HCEC 1CT (cell line): ENCODE data around the gene LRP1.
A peak's percentile ranks its signal among the peaks of the same experiment; 100 is the strongest.

Source experiments
- DNase-seq: peaks from one replicate; pipeline ENCODE4 v3.0.0-alpha.2; 2017

LRP1 gene

DNA sequence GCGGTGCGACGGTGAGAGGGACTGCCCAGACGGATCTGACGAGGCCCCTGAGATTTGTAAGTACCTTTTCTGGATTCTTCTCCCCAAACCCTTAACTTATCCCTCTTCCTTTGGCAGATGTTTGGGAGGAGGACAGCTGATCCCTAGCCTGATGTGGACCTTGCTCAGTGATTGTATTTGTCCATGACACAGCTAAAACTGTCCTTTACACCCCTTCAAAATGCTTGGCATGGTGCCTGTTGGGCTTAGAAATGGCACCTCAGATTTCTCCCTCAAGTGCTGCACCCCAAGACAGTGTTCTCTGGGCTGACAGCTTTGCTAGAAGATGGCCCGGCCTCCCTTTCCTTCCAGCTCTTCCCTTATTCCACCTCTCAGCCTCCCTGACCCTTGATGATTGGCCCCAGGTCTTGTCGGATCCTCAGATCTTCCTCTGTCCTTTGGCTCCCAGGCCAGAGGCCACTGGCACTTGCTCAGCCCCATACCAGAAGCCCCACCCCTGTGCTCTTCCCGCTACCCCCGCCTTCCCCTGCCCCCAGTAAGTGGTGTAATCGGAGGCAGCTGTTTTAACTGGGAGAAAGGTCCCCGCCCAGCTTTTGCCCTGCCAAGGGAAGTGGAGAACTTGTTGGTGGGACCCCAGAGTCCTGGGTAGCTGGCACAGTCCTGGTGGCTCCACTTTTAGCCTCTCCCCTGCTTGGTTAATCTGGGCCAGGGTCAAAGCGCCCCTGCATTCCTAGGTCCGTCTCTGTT lies 10.4 kb downstream of the LRP1 start:
- DNase-seq, result peak; percentile 60

GRCh38 chr12:57139796-57140649 lies 11.7 kb downstream of the LRP1 start:
- peak; percentile 72 for DNase-seq

DNA sequence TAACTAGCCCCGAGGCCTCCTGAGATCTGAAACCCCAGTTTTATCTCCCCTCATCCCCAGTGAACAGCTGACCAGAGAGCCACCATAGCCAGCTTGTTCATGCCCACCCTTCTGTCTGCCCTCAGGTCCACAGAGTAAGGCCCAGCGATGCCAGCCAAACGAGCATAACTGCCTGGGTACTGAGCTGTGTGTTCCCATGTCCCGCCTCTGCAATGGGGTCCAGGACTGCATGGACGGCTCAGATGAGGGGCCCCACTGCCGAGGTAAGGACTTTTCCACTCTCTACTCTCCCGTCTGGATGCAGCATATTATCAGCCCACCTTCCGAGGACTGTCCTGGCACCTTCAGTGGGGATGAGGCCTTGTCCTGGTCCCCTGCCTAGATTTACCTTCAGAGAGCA lies 13.0 kb downstream of the LRP1 start:
- no peak for DNase-seq

- DNase-seq, result no peak
These were observed 13.8 kb downstream of the LRP1 start for GRCh38 chr12:57142121-57142520.

GRCh38 chr12:57142727-57143126 lies 14.4 kb downstream of the LRP1 start:
- no peak for DNase-seq

DNA sequence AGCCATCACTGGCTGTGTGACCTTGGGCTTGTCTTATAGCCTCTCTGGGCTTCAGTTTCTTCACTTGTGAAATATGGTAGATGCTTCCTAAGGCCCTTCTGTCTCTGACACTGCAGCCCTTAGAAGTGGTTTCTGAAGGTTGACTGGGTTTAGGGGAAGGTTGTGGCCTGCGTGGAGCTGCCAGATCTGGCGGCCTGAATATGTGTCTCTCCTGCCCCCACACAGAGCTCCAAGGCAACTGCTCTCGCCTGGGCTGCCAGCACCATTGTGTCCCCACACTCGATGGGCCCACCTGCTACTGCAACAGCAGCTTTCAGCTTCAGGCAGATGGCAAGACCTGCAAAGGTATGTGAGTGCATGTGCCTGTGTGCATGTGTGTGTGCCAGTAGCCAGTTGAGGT lies 15.2 kb downstream of the LRP1 start:
- no peak for DNase-seq

- DNase-seq, result no peak
These were observed 17.3 kb downstream of the LRP1 start for GRCh38 chr12:57145460-57146059.

GRCh38 chr12:57146092-57146491 lies 17.8 kb downstream of the LRP1 start:
- DNase-seq, result no peak

DNA sequence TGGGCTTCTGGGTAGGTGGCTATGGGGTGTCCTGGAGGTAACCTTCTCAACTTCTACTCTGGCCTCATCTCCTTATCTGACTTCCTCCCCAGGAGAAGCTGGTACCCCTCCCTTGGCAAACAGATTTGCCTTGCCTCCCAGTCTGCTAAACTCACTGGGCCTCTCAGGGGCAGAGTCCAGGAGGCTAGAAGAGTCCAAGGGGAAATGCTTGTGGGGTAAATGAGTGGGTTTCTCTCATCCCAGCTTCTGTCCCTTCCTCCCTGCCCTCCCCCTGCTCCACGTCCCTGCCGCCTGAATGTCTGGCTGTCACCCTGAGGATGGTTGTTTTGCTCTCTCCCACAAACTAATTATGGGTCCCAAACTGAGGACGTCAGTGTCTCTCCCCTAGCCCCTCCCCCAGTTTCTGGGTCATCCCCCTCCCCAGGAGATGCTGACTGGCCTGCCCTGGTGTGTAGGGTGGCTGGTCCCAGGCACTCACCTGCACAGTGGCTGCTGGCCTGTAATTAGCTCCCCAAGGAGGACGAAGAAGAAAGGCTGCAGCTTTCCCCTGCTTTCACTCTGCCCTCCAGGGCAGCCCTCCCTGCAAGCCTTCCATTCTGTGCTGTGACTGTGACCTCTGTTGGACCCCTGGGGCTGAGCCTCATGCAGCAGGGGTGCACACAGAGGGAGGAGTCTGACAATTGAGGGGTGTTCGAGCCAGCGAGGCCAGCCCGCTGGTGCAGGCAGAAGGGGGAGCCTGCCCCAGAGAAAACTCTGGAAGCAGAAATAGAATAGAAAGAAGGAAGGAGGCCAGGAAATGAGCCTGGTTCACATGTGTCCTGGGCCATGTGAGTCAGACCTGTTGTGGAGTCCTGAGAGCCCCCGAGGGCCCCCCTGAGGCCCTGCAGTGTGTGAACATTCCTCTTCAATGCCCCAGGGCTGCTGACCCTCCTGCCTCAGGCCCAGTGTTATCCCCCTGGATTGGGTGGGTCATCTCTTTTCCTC lies 19.0 kb downstream of the LRP1 start, which contains the start of gene LRP1-AS:
LRP1-AS (minus strand) TSS at position 659 of the 984 bp plus-strand sequence.
- peak; percentile 70 for DNase-seq

DNA sequence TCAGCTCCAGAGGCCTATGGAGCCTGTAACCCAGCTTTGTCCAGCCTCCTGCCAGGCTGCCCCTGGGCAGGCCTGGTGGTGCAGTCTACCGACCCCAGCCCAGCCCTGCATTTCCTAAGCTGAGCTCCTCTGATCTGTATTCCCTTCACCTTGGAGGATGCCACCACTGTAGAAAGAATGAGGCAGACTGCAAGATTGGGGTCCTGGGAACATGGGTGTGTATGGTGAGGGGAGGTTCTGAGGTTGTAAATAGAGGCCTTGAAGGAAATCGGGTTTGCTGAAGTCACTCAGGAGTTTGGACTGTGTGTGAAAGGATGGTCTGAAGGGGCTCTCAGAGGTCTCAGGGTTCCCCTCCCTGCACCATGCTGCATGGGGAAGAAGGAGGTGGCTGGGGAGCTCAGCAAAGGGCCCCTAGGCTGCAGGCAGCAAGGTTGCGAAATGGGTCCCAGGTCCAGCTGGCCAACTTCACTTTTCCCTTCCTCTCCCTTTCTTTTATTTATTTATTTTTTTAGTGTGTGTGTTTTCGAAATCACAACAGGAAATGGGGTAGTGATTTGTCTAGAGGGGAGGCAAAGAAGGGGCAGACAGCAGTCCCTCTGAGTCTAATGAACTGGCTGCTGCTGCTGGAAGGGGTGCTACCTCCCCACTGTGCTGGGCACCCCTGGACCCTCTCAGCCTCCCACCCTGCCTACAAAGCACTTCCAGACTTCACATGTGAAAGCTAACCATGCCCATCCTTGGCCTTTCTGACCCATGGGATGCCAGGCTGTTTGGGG lies 20.4 kb downstream of the LRP1 start:
- DNase-seq, result peak; percentile 92

DNA sequence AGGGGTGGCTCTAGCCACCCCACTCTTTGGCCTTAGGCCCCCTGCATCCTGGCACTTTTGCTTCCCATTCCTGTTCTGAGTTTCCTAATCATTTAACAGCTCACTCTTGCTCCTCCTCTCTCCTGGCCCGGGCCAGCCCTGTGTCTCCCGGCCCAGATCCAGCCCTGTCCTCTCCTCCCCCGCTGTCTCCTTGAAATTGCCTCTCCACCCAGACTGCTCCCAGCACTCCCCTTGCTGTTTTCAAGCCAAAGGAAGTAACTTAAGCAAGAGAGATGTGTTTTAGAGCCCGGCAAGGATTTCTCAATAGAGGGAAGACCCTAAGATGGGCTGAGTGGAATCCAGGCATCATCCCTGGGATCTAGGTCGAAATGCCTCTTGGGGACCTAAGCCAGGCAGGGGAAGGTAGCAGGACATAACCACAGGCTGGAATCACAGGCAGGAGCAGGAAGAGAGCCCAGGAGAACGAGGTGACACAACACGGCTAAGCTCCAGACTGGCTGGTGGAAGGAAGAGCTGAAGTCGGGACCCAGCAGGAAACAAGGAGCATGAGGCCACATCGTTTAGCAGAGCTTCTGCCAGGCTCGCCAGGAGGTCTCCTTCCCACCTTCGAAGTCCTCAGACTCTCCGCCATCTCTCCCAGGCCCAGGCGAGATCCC lies 21.1 kb downstream of the LRP1 start:
- DNase-seq, result peak; percentile 71

DNA sequence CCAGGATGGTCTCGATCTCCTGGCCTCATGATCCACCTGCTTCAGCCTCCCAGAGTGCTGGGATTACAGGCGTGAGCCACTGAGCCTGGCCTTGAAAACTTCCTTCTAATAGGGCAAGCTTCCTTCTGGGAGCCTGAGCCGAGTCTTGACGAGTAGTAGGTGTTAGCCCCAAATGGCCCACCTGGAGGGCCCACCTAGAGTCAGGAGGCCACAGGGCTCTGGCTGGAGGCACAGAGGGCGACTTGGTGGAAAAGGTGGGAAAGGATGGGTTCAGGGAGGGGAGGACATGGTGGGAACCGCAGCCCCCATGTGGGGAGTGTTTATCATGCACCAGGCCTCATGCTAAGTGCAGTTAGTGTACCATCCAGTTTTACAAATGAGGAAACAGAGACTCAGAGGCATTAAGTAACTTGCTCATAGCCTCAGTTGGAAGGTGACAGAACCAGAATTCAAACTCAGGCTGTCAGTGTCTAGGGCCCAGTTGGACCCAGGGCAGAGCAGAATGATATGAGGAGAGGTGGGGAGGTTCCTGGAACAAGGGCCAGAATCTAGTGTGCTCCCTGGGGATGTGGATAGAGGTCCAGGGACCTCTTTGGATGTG lies 22.2 kb downstream of the LRP1 start:
- DNase-seq, result no peak

GRCh38 chr12:57151741-57152630 lies 23.7 kb downstream of the LRP1 start:
- DNase-seq, result peak; percentile 78

- DNase-seq, result peak; percentile 72
These were observed 24.4 kb downstream of the LRP1 start for GRCh38 chr12:57152639-57153038.

DNA sequence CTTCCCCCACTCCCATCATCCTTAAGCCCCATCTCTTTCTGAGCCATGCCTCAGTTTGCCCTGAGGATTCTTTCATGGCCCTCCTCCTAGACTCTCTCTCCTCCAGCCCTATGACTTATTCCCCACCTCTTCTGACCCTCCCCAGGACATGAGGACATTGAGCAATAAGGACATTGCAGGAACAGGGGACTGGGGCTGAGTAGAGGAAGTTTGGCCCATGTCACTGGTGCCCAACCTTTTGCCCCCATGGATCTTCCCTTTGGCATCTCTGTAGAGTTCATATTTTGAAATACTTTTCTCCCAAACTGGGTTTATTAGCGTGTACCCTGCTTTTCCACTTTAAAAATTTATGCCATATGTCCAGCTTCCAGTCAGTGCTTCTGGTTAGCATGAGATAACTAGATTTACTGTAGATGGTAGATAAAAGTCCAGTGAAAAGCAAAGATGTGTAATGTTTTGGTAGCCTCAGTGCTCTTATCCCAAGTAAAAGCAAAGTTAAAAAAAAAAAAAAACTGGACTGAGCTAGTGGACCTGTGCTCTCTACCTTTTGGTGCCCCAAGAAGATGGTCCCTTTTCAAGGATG lies 25.2 kb downstream of the LRP1 start:
- no peak for DNase-seq

GRCh38 chr12:57154076-57154475 lies 25.8 kb downstream of the LRP1 start:
- no peak for DNase-seq

- DNase-seq, result no peak
These were observed 26.6 kb downstream of the LRP1 start for GRCh38 chr12:57154804-57155434.

DNA sequence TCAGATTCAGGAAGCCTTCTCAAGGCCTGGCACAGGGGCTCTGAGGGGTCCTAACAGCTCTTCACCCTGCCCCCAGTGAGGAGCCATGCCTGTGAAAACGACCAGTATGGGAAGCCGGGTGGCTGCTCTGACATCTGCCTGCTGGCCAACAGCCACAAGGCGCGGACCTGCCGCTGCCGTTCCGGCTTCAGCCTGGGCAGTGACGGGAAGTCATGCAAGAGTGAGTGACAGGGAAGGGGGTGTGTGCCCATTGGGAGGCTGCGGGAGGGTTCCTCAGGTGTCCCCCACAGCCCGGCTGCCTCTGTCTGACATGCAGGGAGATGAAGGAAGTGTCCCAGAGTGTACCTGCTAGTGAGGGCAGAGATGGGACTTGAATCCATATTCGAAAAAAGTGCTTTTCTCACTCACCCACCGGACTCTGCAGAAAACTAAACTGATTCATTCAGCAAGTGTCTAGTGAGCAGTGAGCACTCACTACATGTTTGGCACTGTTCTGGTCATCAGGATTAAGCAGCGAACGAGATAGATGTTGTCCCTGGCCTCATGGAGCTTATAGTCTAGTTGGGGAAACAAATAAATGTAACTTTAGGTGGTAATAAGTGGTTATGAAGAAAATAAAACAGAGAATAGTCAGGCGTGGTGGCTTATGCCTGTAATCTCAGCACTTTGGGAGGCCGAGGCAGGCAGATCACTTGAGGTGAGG lies 28.6 kb downstream of the LRP1 start:
- no peak for DNase-seq
